Mucosa of gallbladder (tissue), 1 donor: ENCODE data around the gene CAMKK1. TPM values are rescaled to one million over a fixed set of nuclear protein-coding genes. Genes with fewer than 3 reads are reported as not detected.

Experiments
- DNase-seq: peaks from one replicate; pipeline ENCODE4 v3.0.0-alpha.2; 2020; ENCODE audit warnings: low spot score
- total RNA-seq: library from RNA; stranded (reverse); gene quantifications from one replicate; pipeline ENCODE4 v1.2.1, GENCODE V29; 2021
- donor health status: DM: no; HTN: no; CAD: no.

The CAMKK1 gene
- 6.6 TPM for total RNA-seq

- peak; percentile 89 for DNase-seq
These were observed at the start of gene CAMKK1 for GRCh38 chr17:3893003-3893719. Gene CAMKK1 (minus strand): TSS chr17:3893053. CDS start chr17:3885687, 7,366 bp downstream.

GRCh38 chr17:3940965-3941698 is 48.3 kb upstream of the CAMKK1 start:
- no peak for DNase-seq

- no peak for DNase-seq
These were observed 44.5 kb upstream of the CAMKK1 start for GRCh38 chr17:3937359-3937758.

- DNase-seq: no peak
These were observed 43.0 kb upstream of the CAMKK1 start for GRCh38 chr17:3935825-3936355.

- DNase-seq: peak; percentile 73
These were observed 42.3 kb upstream of the CAMKK1 start for GRCh38 chr17:3935140-3935542.

- DNase-seq: no peak
These were observed 36.9 kb upstream of the CAMKK1 start for GRCh38 chr17:3929764-3930163.

- no peak for DNase-seq
These were observed 36.3 kb upstream of the CAMKK1 start for GRCh38 chr17:3929181-3929580.

GRCh38 chr17:3928406-3928805 is 35.6 kb upstream of the CAMKK1 start:
- DNase-seq: no peak

- no peak for DNase-seq
These were observed 34.9 kb upstream of the CAMKK1 start for GRCh38 chr17:3927628-3928340.

GRCh38 chr17:3926860-3927627 is 34.2 kb upstream of the CAMKK1 start:
- DNase-seq: no peak

GRCh38 chr17:3925684-3926485 is 33.0 kb upstream of the CAMKK1 start:
- no peak for DNase-seq

- no peak for DNase-seq
These were observed 31.9 kb upstream of the CAMKK1 start for GRCh38 chr17:3924512-3925350.

- DNase-seq: no peak
These were observed 30.8 kb upstream of the CAMKK1 start for GRCh38 chr17:3923466-3924190.

GRCh38 chr17:3922765-3923164 is 29.9 kb upstream of the CAMKK1 start:
- no peak for DNase-seq

GRCh38 chr17:3921502-3922319 is 28.9 kb upstream of the CAMKK1 start:
- DNase-seq: no peak

GRCh38 chr17:3921006-3921405 is 28.2 kb upstream of the CAMKK1 start:
- no peak for DNase-seq

- no peak for DNase-seq
These were observed 26.3 kb upstream of the CAMKK1 start for GRCh38 chr17:3919123-3919624.
